DOHH2 (cell line): ENCODE data around the gene SPATS1.

Experiments used
- CTCF ChIP-seq: fragments of 200-600 bp; sonication (generic); IDR thresholded peaks from one replicate; pipeline ENCODE4 v1.5.1; 2014; ENCODE audit warnings: antibody characterized with exemption, mild to moderate bottlenecking, low read depth, low read length; ENCODE audit not compliant: poor library complexity, severe bottlenecking
- EZH2phosphoT487 ChIP-seq: fragments of 200-600 bp; sonication (generic); IDR thresholded peaks from 2 replicates; pipeline ENCODE4 v1.6.1; 2017; ENCODE audit warnings: borderline replicate concordance, mild to moderate bottlenecking, antibody characterized with exemption, low read length, moderate library complexity, mixed read lengths

GRCh38 chr6:44381739-44382138 lies 39.3 kb downstream of the SPATS1 start:
- TF ChIP-seq CTCF (no peak), EZH2phosphoT487 (no peak)
